ENCODE measurements around the gene LRRC3. TPM values are rescaled to one million over a fixed set of nuclear protein-coding genes. Genes with fewer than 3 reads are reported as not detected.
A peak's percentile ranks its signal among the peaks of the same experiment; 100 is the strongest.

LRRC3 gene
- total RNA-seq, 1 donor from 2014 or later, result 4.0 TPM

GRCh38 chr21:44456214-44456914 lies 1.1 kb downstream of the LRRC3 start:
- H3K27ac ChIP-seq, result no peak overlapping the region

DNA sequence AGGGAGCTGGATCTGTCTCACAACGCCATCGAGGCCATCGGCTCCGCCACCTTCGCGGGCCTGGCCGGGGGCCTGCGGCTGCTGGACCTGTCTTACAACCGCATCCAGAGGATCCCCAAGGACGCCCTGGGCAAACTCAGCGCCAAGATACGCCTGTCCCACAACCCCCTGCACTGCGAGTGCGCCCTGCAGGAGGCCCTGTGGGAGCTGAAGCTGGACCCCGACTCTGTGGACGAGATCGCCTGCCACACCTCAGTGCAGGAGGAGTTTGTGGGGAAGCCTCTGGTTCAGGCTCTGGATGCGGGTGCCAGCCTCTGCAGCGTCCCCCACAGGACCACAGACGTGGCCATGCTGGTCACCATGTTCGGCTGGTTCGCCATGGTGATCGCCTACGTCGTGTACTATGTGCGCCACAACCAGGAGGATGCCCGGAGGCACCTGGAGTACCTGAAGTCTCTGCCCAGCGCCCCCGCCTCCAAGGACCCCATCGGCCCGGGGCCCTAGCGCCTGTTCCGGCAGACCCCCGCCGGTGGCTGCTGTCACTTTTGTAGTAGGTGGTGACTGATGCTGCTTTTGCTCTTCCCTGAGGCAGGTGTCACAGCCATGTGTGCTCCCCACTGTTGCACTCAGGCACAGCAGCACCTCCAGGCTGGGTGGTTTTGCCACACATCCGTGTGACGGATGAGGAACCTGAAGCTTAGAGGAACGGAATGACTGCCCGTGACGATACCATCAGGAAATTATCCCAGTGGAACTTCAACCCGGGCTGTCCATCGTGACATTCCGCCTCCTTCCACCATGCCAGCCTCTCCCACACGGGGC lies 1.8 kb downstream of the LRRC3 start:
- Histone ChIP-seq H3K27ac (no peak overlapping the region), H3K4me3 (no peak overlapping the region), H3K27me3 (ENCODE audit: low read depth) (no peaks in the 10 kb centered on the region), H3K4me1 (peaks cover 11% of the 10 kb centered on the region), H3K36me3 (no peaks in the 10 kb centered on the region), H3K9me3 (no peaks in the 10 kb centered on the region)
- TF ChIP-seq, protein P1, sequence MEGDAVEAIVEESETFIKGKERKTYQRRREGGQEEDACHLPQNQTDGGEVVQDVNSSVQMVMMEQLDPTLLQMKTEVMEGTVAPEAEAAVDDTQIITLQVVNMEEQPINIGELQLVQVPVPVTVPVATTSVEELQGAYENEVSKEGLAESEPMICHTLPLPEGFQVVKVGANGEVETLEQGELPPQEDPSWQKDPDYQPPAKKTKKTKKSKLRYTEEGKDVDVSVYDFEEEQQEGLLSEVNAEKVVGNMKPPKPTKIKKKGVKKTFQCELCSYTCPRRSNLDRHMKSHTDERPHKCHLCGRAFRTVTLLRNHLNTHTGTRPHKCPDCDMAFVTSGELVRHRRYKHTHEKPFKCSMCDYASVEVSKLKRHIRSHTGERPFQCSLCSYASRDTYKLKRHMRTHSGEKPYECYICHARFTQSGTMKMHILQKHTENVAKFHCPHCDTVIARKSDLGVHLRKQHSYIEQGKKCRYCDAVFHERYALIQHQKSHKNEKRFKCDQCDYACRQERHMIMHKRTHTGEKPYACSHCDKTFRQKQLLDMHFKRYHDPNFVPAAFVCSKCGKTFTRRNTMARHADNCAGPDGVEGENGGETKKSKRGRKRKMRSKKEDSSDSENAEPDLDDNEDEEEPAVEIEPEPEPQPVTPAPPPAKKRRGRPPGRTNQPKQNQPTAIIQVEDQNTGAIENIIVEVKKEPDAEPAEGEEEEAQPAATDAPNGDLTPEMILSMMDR (IDR thresholded peaks at IDR 0.05), result no peak
- no peak for ATAC-seq
- DNase-seq, result peak; percentile 46
- intact Hi-C loops (cut with DNase I), result no loop called here

More at GRCh38 chr21:44456214-44456914, 1.1 kb downstream of the LRRC3 start:
- Histone ChIP-seq H3K4me1 (peaks cover 11% of the 10 kb centered on the region), H3K9me3 (no peaks in the 10 kb centered on the region), H3K4me3 (peak overlapping the region; percentile 71), H3K36me3 (no peaks in the 10 kb centered on the region), H3K27me3 (ENCODE audit: low read depth) (no peaks in the 10 kb centered on the region)
- no peak for ATAC-seq
- peak; percentile 48 for DNase-seq
- TF ChIP-seq, protein P1 (IDR thresholded peaks at IDR 0.05), result no peak
- intact Hi-C loops (cut with DNase I), result no loop called here

DNA sequence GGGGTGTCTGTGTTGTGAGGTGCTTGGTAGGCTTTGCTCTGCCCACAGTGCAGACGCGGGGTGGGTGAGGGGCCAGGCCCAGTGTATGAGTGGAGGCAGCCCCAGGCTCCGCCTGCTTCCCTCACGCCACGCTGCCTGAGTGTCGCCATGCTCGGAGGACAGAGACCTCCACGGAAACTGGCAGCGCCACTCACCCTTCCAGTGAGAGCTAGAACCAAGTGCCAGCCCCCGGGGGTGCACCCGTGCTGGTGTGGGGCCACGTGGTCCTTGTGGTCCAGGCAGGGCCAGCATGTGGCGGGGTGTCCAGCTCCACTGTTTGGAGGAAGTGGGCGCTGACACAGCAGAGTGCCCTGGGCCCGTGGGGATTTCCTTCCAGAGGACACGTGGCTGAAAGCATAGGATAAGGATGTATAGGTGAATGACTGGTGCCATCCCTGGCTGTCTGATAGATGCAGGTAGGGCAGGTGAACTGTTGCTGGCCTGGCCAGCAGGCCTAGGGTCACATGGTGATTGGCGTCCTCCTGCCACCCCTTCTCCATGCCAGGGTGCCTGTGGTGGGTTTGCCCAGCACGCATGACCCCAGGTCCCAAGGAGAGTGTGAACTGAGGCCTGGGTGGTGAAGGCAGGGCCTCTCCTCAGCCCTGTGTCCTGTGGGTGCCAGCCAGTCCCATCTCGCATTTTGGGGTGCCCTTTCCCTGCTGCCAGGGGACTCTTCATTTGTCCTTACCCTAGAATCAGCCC lies 3.8 kb downstream of the LRRC3 start:
- intact Hi-C loops (cut with DNase I), result no loop called here
- Histone ChIP-seq H3K36me3 (no peaks in the 10 kb centered on the region), H3K4me1 (peaks cover 11% of the 10 kb centered on the region), H3K4me3 (no peak overlapping the region), H3K9me3 (no peaks in the 10 kb centered on the region), H3K27me3 (ENCODE audit: low read depth) (peaks cover 3% of the 10 kb centered on the region), H3K27ac (no peak overlapping the region)
- TF ChIP-seq, protein P1 (IDR thresholded peaks at IDR 0.05), result no peak
- DNase-seq (no peak), ATAC-seq (no peak)

DNA sequence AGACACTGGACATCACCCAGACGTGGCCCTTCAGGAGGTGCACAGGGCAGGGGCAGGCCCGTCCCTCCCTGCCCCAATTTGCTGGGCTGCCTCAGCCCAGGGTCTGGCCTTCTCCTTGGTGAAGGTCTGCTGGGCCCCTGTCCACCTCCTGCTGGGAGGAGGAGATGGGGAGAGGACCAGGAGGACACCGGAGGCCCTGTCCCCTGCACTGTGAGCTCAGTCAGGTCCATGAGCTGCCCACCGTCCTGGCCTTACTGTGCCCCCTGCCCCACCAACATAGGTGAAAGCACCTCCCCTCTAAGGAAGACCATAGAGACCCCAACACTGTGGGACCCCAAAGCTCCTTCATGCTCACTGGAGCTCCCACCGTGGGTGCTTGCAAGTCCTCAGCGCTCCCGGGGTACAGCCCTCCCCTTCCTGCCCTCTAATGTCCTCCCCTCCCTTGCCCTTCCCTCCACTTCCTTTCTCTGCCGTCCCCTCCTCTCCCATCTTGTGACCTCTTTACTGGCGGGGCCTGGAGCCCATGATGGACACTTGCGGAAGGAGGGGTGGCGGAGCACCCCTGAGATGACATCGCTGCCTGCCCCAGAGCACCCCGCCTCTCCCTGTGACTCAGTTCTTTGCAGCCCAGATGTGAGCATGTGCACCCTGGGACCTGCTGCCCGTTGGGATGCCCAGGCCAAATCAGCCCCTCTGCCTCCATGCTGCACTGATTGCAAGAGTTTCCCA lies 4.6 kb downstream of the LRRC3 start:
- H3K27ac ChIP-seq, result no peak overlapping the region
- DNase-seq (no peak), ATAC-seq (no peak)
- TF ChIP-seq, protein P1 (IDR thresholded peaks at IDR 0.05), result no peak
- intact Hi-C loops (cut with DNase I), result no loop called here
- no peak overlapping the region for H3K4me3 ChIP-seq
- peaks cover 11% of the 10 kb centered on the region for H3K4me1 ChIP-seq
- no peaks in the 10 kb centered on the region for H3K36me3 ChIP-seq
- no peaks in the 10 kb centered on the region for H3K9me3 ChIP-seq
- H3K27me3 ChIP-seq (ENCODE audit: low read depth), result peaks cover 4% of the 10 kb centered on the region

- Histone ChIP-seq H3K36me3 (no peaks in the 10 kb centered on the region), H3K27ac (no peak overlapping the region), H3K4me3 (no peak overlapping the region), H3K4me1 (peaks cover 11% of the 10 kb centered on the region), H3K9me3 (no peaks in the 10 kb centered on the region), H3K27me3 (ENCODE audit: low read depth) (peaks cover 4% of the 10 kb centered on the region)
- DNase-seq, result no peak
- TF ChIP-seq, protein P1 (IDR thresholded peaks at IDR 0.05), result no peak
- intact Hi-C loops (cut with DNase I), result no loop called here
- ATAC-seq, result no peak
Observed at GRCh38 chr21:44460441-44460755, 5.1 kb downstream of the LRRC3 start.
